ENCODE data around the gene NAT16.

The NAT16 gene

DNA sequence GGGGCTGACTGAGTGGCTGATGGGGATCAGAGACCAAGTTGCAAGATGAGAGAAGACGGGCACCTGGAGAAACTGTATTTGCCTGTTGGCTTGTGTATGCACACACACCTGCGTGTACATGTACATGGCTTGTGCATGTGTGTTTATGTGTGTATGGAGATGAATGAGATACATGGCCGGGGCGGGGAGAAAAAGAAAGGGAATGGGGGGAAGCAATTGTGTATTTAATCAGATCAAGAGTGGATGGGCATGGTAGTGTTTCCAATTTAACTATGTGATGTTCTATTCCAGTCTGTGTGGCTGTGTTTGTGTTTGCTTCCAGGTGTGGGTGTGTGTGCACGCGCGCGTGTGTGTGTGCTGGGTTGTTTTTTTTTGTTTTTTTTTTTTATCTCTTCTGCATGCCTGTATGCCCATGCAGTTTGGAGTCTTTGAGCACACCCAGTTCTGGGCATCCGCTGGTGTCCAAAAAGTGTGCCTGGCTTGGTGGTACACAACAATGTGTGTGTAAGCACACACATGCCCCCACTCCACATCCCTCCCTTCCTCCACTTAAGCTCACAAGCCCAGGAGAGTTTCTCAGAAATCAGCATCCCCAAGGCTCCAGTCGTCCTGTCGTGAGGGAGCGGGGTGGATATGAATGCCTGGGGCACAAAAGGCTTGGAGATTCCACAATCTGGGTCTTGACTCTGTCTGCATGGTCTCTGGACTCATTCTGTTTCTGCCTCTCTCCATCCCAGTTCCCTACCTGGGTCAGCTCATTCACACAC, 12.3 kb downstream of the NAT16 start:
- TF ChIP-seq, protein P1, sequence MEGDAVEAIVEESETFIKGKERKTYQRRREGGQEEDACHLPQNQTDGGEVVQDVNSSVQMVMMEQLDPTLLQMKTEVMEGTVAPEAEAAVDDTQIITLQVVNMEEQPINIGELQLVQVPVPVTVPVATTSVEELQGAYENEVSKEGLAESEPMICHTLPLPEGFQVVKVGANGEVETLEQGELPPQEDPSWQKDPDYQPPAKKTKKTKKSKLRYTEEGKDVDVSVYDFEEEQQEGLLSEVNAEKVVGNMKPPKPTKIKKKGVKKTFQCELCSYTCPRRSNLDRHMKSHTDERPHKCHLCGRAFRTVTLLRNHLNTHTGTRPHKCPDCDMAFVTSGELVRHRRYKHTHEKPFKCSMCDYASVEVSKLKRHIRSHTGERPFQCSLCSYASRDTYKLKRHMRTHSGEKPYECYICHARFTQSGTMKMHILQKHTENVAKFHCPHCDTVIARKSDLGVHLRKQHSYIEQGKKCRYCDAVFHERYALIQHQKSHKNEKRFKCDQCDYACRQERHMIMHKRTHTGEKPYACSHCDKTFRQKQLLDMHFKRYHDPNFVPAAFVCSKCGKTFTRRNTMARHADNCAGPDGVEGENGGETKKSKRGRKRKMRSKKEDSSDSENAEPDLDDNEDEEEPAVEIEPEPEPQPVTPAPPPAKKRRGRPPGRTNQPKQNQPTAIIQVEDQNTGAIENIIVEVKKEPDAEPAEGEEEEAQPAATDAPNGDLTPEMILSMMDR (IDR thresholded peaks at IDR 0.05; ENCODE audit: unreplicated experiment in 3 of 3) = no peak
- Mint-ChIP-seq H3K9me3 (no peaks in the 10 kb centered on the region), H3K36me3 (ENCODE audit: low read depth) (no peaks in the 10 kb centered on the region), H3K27me3 (ENCODE audit: low read depth) (peaks cover 95% of the 10 kb centered on the region), H3K27ac (no peak overlapping the region), H3K4me1 (peaks cover 47% of the 10 kb centered on the region), H3K4me3 (peak overlapping the region; percentile 2 to 39 (median 19))

- H3K27me3 Mint-ChIP-seq (ENCODE audit: low read depth) = peaks cover 92% of the 10 kb centered on the region
- no peaks in the 10 kb centered on the region for H3K36me3 Mint-ChIP-seq (ENCODE audit: low read depth)
- H3K27ac Mint-ChIP-seq = no peak overlapping the region
- H3K4me3 Mint-ChIP-seq = peak overlapping the region; percentile 35 to 78 (median 45)
- peaks cover 51% of the 10 kb centered on the region for H3K4me1 Mint-ChIP-seq
- TF ChIP-seq, protein P1 (IDR thresholded peaks at IDR 0.05; ENCODE audit: unreplicated experiment in 3 of 3) = no peak
- no peaks in the 10 kb centered on the region for H3K9me3 Mint-ChIP-seq
Measured at GRCh38 chr7:101166909-101167644, 13.0 kb downstream of the NAT16 start.

DNA sequence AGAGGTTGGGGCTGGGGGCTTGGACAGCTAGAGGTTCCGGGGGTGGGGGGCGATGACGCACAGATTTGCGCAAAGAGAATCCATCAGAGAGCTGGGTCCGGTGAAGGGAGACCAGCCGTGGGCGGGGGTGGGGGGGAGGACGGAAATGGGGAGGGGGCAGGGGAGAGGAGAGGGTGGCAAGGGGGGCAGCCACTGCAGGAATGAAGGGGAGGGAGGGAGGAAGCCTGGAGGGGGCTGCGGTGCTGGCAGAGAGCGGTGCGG, 13.5 kb downstream of the NAT16 start:
- Mint-ChIP-seq H3K36me3 (ENCODE audit: low read depth) (no peaks in the 10 kb centered on the region), H3K27me3 (ENCODE audit: low read depth) (peaks cover 92% of the 10 kb centered on the region), H3K4me3 (peak overlapping the region in 1 of 3 experiments; percentile 78), H3K27ac (no peak overlapping the region), H3K9me3 (no peaks in the 10 kb centered on the region), H3K4me1 (peaks cover 49% of the 10 kb centered on the region)
- TF ChIP-seq, protein P1 (IDR thresholded peaks at IDR 0.05; ENCODE audit: unreplicated experiment in 3 of 3) = no peak

DNA sequence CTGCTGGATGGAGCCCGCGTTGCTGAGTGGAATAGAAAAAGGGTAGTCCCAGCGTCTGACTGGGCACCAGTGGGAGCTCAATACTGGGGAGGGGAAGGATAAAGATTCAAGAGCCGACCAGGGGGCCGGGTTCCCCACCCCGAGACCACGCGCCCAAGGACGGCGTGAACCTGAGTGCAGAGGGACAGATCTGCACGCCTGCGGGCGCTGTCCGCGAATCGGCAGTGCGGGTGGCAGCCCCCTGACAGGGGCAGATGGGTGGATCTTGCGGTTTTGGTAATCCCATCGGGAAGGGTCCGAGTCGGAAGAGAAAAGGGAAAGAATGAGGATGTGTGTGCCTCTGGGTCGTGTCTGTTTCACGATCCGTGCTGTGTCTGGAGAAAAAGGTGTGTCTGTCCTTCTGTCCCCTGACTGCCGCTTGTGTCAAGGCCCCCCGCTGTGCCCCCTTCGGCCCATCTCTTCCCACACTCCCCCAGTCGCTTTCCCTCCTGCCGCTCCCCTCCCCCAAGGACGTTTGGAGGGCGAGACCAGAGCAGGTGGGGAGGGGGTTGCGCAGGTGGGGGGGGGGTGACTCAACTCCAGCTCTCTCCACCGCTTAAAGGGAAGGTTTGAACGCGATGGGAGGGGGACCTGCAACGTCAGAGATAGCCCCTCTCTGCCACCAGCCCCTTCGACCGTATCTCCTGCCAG, 14.0 kb downstream of the NAT16 start:
- Mint-ChIP-seq H3K36me3 (ENCODE audit: low read depth) (no peaks in the 10 kb centered on the region), H3K9me3 (no peaks in the 10 kb centered on the region), H3K4me1 (peaks cover 44% of the 10 kb centered on the region), H3K27ac (no peak overlapping the region), H3K4me3 (peak overlapping the region; percentile 70 to 78 (median 74)), H3K27me3 (ENCODE audit: low read depth) (peaks cover 92% of the 10 kb centered on the region)
- TF ChIP-seq, protein P1 (IDR thresholded peaks at IDR 0.05; ENCODE audit: unreplicated experiment in 3 of 3) = no peak

GRCh38 chr7:101165075-101165957, 14.8 kb downstream of the NAT16 start, which contains the start of gene VGF:
Gene VGF (minus strand): TSS chr7:101165569. CDS start chr7:101164843, 726 bp downstream.
- H3K4me3 Mint-ChIP-seq = peak within 1 kb of the TSS; percentile 70 to 78 (median 74)
- no peak within 1 kb of the TSS for H3K27ac Mint-ChIP-seq
- peaks cover 87% of the 10 kb centered on the region for H3K27me3 Mint-ChIP-seq (ENCODE audit: low read depth)
- peaks cover 1% of the 10 kb centered on the region for H3K36me3 Mint-ChIP-seq (ENCODE audit: low read depth)
- peaks cover 37% of the 10 kb centered on the region for H3K4me1 Mint-ChIP-seq
- TF ChIP-seq, protein P1 (IDR thresholded peaks at IDR 0.05; ENCODE audit: unreplicated experiment in 3 of 3) = no peak
- no peaks in the 10 kb centered on the region for H3K9me3 Mint-ChIP-seq

Measured in nephron (organoid).